ENCODE measurements around the gene RYR3. TPM values are rescaled to one million over a fixed set of nuclear protein-coding genes. Genes with fewer than 3 reads are reported as not detected.

RYR3 gene
- total and polyA plus RNA-seq, 2 of the 13 experiments (the other 11 are each of a cell fraction or from before 2014, with no cell fraction given): not detected

GRCh38 chr15:33624439-33624838 is 313.7 kb downstream of the RYR3 start:
- TF ChIP-seq ZBTB7B (CRISPR knock-in tag; IDR thresholded peaks at IDR 0.05) (no peak), ETV6 (CRISPR knock-in tag; conservative IDR thresholded peaks at IDR 0.05) (no peak)
- no peak for DNase-seq (ENCODE audit: low spot score)
- CTCF ChIA-PET (ENCODE audit: low intra/inter-chr PET ratio, low total read pairs): no interaction called here

GRCh38 chr15:33629647-33630046 is 318.9 kb downstream of the RYR3 start:
- POLR2A ChIA-PET: no interaction called here
- no peaks in the 10 kb centered on the region for H3K79me2 ChIP-seq (ENCODE audit: insufficient read depth, low read length)
- ATAC-seq (no peak), DNase-seq (ENCODE audit: low spot score) (no peak), FAIRE-seq (no peak)
- WGBS (ENCODE audit: low lambda C conversion rate): 2% methylated on average over 4 of the region's 4 CpGs
- no peak overlapping the region for H3K4me2 ChIP-seq (ENCODE audit: low read depth, low read length)
- CTCF ChIA-PET (ENCODE audit: low intra/inter-chr PET ratio, low total read pairs): no interaction called here
- H3K27ac ChIP-seq (ENCODE audit: extremely low read length, insufficient read depth, low read length): no peak overlapping the region
- no peaks in the 10 kb centered on the region for H3K27me3 ChIP-seq (ENCODE audit: control insufficient read depth in 1 of 2, insufficient read depth in 2 of 2, low read length in 2 of 2)
- intact Hi-C loops (cut with micrococcal nuclease; ENCODE audit: unreplicated experiment) (no loop called here), in situ Hi-C loops (cut with HindIII; ENCODE audit: extremely low pct_ligation_motif_present, low pct_unique_long_range_greater_than_20kb) (no loop called here)
- TF ChIP-seq ZNF460 (CRISPR knock-in tag; IDR thresholded peaks at IDR 0.05; ENCODE audit: borderline replicate concordance) (no peak), NR2C2 (CRISPR knock-in tag; IDR thresholded peaks at IDR 0.05; ENCODE audit: borderline replicate concordance) (no peak), KLF16 (CRISPR knock-in tag; IDR thresholded peaks at IDR 0.05) (no peak), RFXAP (CRISPR knock-in tag; IDR thresholded peaks at IDR 0.05; ENCODE audit: borderline replicate concordance) (no peak), ZNF883 (CRISPR knock-in tag; IDR thresholded peaks at IDR 0.05; ENCODE audit: not compliant biosample characterization) (no peak), NFKBIZ (CRISPR knock-in tag; IDR thresholded peaks at IDR 0.05) (no peak), ZNF761 (CRISPR knock-in tag; conservative IDR thresholded peaks at IDR 0.05) (no peak), ZMAT3 (CRISPR knock-in tag; conservative IDR thresholded peaks at IDR 0.05) (no peak), TOE1 (CRISPR knock-in tag; IDR thresholded peaks at IDR 0.05) (no peak), EED (CRISPR knock-in tag; IDR thresholded peaks at IDR 0.05) (no peak), ZBTB4 (CRISPR knock-in tag; IDR thresholded peaks at IDR 0.05; ENCODE audit: borderline replicate concordance) (no peak), MIER3 (CRISPR knock-in tag; IDR thresholded peaks at IDR 0.05; ENCODE audit: borderline replicate concordance) (no peak)
- BruUV-seq (replicated peaks): no TSS peak
- H3K36me3 ChIP-seq (replicated peaks in 1 of 2; ENCODE audit: control insufficient read depth in 1 of 2, insufficient read depth in 2 of 2, low read length in 2 of 2): no peaks in the 10 kb centered on the region
- no peak overlapping the region for H3K4me3 ChIP-seq (replicated peaks in 1 of 3; ENCODE audit: insufficient read depth in 1 of 3, low read depth in 2 of 3, low read length in 3 of 3)
- H3K4me1 ChIP-seq (ENCODE audit: insufficient read depth, low read length): no peaks in the 10 kb centered on the region
- H4K20me1 ChIP-seq (ENCODE audit: insufficient read depth, low read length): no peaks in the 10 kb centered on the region
- no peak overlapping the region for H3K9ac ChIP-seq (ENCODE audit: insufficient read depth, low read depth, low read length)
- H3K9me3 ChIP-seq (ENCODE audit: low read length): no peaks in the 10 kb centered on the region; the same call in 1 of the 2 replicates
- no peak overlapping the region for H2AFZ ChIP-seq (ENCODE audit: low read length)

More at GRCh38 chr15:33624439-33624838, 313.7 kb downstream of the RYR3 start:
- POLR2A ChIA-PET: no interaction called here
- FAIRE-seq: no peak
- H3K4me3 ChIP-seq (replicated peaks in 1 of 3; ENCODE audit: insufficient read depth in 1 of 3, low read depth in 2 of 3, low read length in 3 of 3): no peak overlapping the region
- H3K9ac ChIP-seq (ENCODE audit: insufficient read depth, low read depth, low read length): no peak overlapping the region
- H3K4me1 ChIP-seq (ENCODE audit: insufficient read depth, low read length): no peaks in the 10 kb centered on the region
- no peak overlapping the region for H3K27ac ChIP-seq (ENCODE audit: extremely low read length, insufficient read depth, low read length)
- H3K9me3 ChIP-seq (ENCODE audit: low read length): no peaks in the 10 kb centered on the region; the same call in 1 of the 2 replicates
- intact Hi-C loops (cut with micrococcal nuclease; ENCODE audit: unreplicated experiment): no loop called here
- H3K36me3 ChIP-seq (replicated peaks in 1 of 2; ENCODE audit: control insufficient read depth in 1 of 2, insufficient read depth in 2 of 2, low read length in 2 of 2): no peaks in the 10 kb centered on the region
- no peaks in the 10 kb centered on the region for H3K79me2 ChIP-seq (ENCODE audit: insufficient read depth, low read length)
- no peaks in the 10 kb centered on the region for H4K20me1 ChIP-seq (ENCODE audit: insufficient read depth, low read length)
- no peak for ATAC-seq
- no peak overlapping the region for H3K4me2 ChIP-seq (ENCODE audit: low read depth, low read length)
- WGBS (ENCODE audit: low lambda C conversion rate): 3% methylated on average over 3 of the region's 3 CpGs
- no peak overlapping the region for H2AFZ ChIP-seq (ENCODE audit: low read length)
- BruUV-seq (replicated peaks): no TSS peak
- no peaks in the 10 kb centered on the region for H3K27me3 ChIP-seq (ENCODE audit: control insufficient read depth in 1 of 2, insufficient read depth in 2 of 2, low read length in 2 of 2)
- in situ Hi-C loops (cut with HindIII; ENCODE audit: extremely low pct_ligation_motif_present, low pct_unique_long_range_greater_than_20kb): no loop called here

Measured in HepG2 (cell line).